B cell (primary cell): ENCODE results near the gene MAMLD1. TPM values are rescaled to one million over a fixed set of nuclear protein-coding genes. Genes with fewer than 3 reads are reported as not detected.

Experiments used
- ATAC-seq: fragments of 200-7000 bp; cut with Tn5 transposase; one replicate; pipeline ENCODE4 v1.10.0; 2021; ENCODE audit warnings: low read depth, mild to moderate bottlenecking, moderate number of reproducible peaks, moderate library complexity
- CTCF ChIA-PET: fragments of 350-600 bp; sonication (Branson Sonifier 250); formaldehyde crosslinking; loops from one replicate; lab custom pipeline; 2021; ENCODE audit warnings: antibody characterized with exemption, inconsistent platforms; lab: Charles Lee
- POLR2A ChIA-PET: fragments of 350-600 bp; sonication (Branson Sonifier 250); formaldehyde crosslinking; loops from one replicate; lab custom pipeline; 2021; ENCODE audit warnings: antibody characterized with exemption; lab: Charles Lee
- DNase-seq: peaks from one replicate; pipeline ENCODE4 v3.0.0; 2013
- H2AFZ ChIP-seq: 2 replicates; pipeline ENCODE4 v1.6.1; 2012; ENCODE audit warnings: mild to moderate bottlenecking, low read depth, low read length; ENCODE audit not compliant: insufficient read depth, poor library complexity, severe bottlenecking
- H3K27ac ChIP-seq, 2 donors: 1 replicate in 1 of 2; 2 replicates in 1 of 2; pipeline ENCODE4 v1.5.1; 2012 to 2013; ENCODE audit warnings: low read length in 2 of 2, mild to moderate bottlenecking in 2 of 2, moderate library complexity in 1 of 2
- H3K27me3 ChIP-seq, 4 experiments: fragments of 200-600 bp in 1 of 4; sonication (generic) in 1 of 4; replicated peaks in 1 of 4; 1 replicate in 2 of 4; 2 replicates in 2 of 4; pipeline versions ENCODE4 v1.6.1 to v1.7.0; 2013 to 2016; ENCODE audit warnings: low read length in 3 of 4, mild to moderate bottlenecking in 2 of 4, mixed read lengths in 1 of 4, moderate library complexity in 1 of 4; ENCODE audit not compliant: insufficient read depth in 4 of 4, control insufficient read depth in 3 of 4; ENCODE audit errors: control extremely low read depth in 1 of 4
- H3K36me3 ChIP-seq, 2 experiments: replicated peaks in 1 of 2; 1 replicate in 1 of 2; 2 replicates in 1 of 2; pipeline versions ENCODE4 v1.6.1 to v1.7.1; 2013; ENCODE audit warnings: low read length in 1 of 2; ENCODE audit not compliant: insufficient read depth in 2 of 2, control insufficient read depth in 1 of 2; ENCODE audit errors: control extremely low read depth in 1 of 2, extremely low read depth in 1 of 2
- H3K4me1 ChIP-seq, 2 donors: fragments of 200-600 bp in 1 of 2; sonication (generic) in 1 of 2; 1 replicate in 1 of 2; 2 replicates in 1 of 2; pipeline versions ENCODE4 v1.5.1 to v1.6.1; 2013 to 2017; ENCODE audit warnings: low read length in 2 of 2; ENCODE audit not compliant: control insufficient read depth in 2 of 2, insufficient read depth in 2 of 2
- H3K4me2 ChIP-seq: replicated peaks from 2 replicates; pipeline ENCODE3; 2012; ENCODE audit warnings: mild to moderate bottlenecking, low read depth, low read length; ENCODE audit not compliant: poor library complexity, severe bottlenecking
- H3K4me3 ChIP-seq, 5 experiments: fragments of 200-600 bp in 1 of 5; sonication (generic) in 1 of 5; 1 replicate in 3 of 5; 2 replicates in 2 of 5; pipeline versions ENCODE4 v1.5.1 to v1.7.0; 2011 to 2016; ENCODE audit warnings: low read length in 4 of 5, mild to moderate bottlenecking in 4 of 5, low read depth in 2 of 5, control low read depth in 1 of 5, moderate library complexity in 1 of 5; ENCODE audit not compliant: insufficient read depth in 1 of 5; ENCODE audit errors: control extremely low read depth in 1 of 5, extremely low read depth in 1 of 5
- H3K79me2 ChIP-seq: fragments of 200-600 bp; sonication (generic); one replicate; pipeline ENCODE4 v1.6.0; 2016; ENCODE audit warnings: low read length; ENCODE audit not compliant: control insufficient read depth, insufficient read depth
- H3K9ac ChIP-seq: fragments of 200-600 bp; sonication (generic); 2 replicates; pipeline ENCODE4 v1.6.1; 2017; ENCODE audit warnings: mild to moderate bottlenecking, low read length, moderate library complexity
- H3K9me3 ChIP-seq, 3 donors: one replicate each; pipeline versions ENCODE4 v1.6.1 to v1.7.1; 2013; ENCODE audit warnings: low read length in 2 of 3; ENCODE audit not compliant: control insufficient read depth in 2 of 3, insufficient read depth in 1 of 3; ENCODE audit errors: control extremely low read depth in 1 of 3
- H4K20me1 ChIP-seq: 2 replicates; pipeline ENCODE4 v1.6.0; 2012; ENCODE audit warnings: mild to moderate bottlenecking, low read length; ENCODE audit not compliant: insufficient read depth, control insufficient read depth, poor library complexity, severe bottlenecking
- H3K27ac Mint-ChIP-seq: one replicate; pipeline ENCODE4 v1.8.0; 2021; ENCODE audit warnings: mixed read lengths
- H3K27me3 Mint-ChIP-seq: one replicate; pipeline ENCODE4 v1.8.0; 2021; ENCODE audit warnings: mixed read lengths
- H3K4me1 Mint-ChIP-seq: one replicate; pipeline ENCODE4 v1.8.0; 2021; ENCODE audit warnings: mixed read lengths
- H3K4me3 Mint-ChIP-seq: one replicate; pipeline ENCODE4 v1.8.0; 2021; ENCODE audit warnings: mixed read lengths
- H3K9me3 Mint-ChIP-seq: one replicate; pipeline ENCODE4 v1.8.0; 2022; ENCODE audit warnings: mixed read lengths; ENCODE audit not compliant: insufficient read depth
- EZH2 ChIP-seq: IDR thresholded peaks from 2 replicates; pipeline ENCODE4 v1.6.1; 2012; ENCODE audit warnings: borderline replicate concordance, low read depth, mild to moderate bottlenecking, moderate library complexity, low read length; ENCODE audit not compliant: insufficient read depth, poor library complexity, severe bottlenecking
- WGBS: methylation state at CpG from one replicate; pipeline ENCODE4 v1.1.5; 2013; ENCODE audit warnings: missing lambda C conversion rate; ENCODE audit not compliant: insufficient coverage; 5-methylcytosine and 5-hydroxymethylcytosine counted together
- intact Hi-C: fragments of 100-400 bp; cut with micrococcal nuclease; formaldehyde crosslinking; loops from one replicate; pipeline ENCODE4 v1.10.0; 2022
- polyA plus RNA-seq: library from polyadenylated mRNA; depleted of rRNA; stranded (reverse); fragments of >200 nt; gene quantifications from 2 replicates; pipeline ENCODE4 v1.2.3, GENCODE V29; 2012
- total RNA-seq, 2 donors: library from RNA; stranded (reverse); fragments of 120-200 nt in 1 of 2; gene quantifications; 1 replicate in 1 of 2; 2 replicates in 1 of 2; pipeline versions ENCODE4 v1.2.3 to v1.2.4, GENCODE V29; 2013 to 2022
- TF ChIP-seq, protein P1 (sequence below): fragments of 200-600 bp; IDR thresholded peaks from one replicate; pipeline ENCODE4 v1.8.0; 2022; ENCODE audit warnings: antibody characterized with exemption, mild to moderate bottlenecking

MAMLD1 gene
- total and polyA plus RNA-seq, 2 donors (not counting 1 experiment from before 2014, with no cell fraction given) = 1.4 to 1.9 TPM

GRCh38 chrX:150405576-150405975 is 42.5 kb downstream of the MAMLD1 start:
- H3K4me3 ChIP-seq = no peak overlapping the region
- DNase-seq (no peak), ATAC-seq (no peak)
- CTCF ChIA-PET = no interaction called here
- no peaks in the 10 kb centered on the region for H3K27me3 ChIP-seq
- H3K4me1 ChIP-seq = no peaks in the 10 kb centered on the region
- Mint-ChIP-seq H3K27me3 (no peaks in the 10 kb centered on the region), H3K4me3 (no peak overlapping the region), H3K9me3 (no peaks in the 10 kb centered on the region), H3K4me1 (no peaks in the 10 kb centered on the region), H3K27ac (no peak overlapping the region)
- no peaks in the 10 kb centered on the region for H4K20me1 ChIP-seq
- H3K9me3 ChIP-seq = no peaks in the 10 kb centered on the region
- TF ChIP-seq, protein P1, sequence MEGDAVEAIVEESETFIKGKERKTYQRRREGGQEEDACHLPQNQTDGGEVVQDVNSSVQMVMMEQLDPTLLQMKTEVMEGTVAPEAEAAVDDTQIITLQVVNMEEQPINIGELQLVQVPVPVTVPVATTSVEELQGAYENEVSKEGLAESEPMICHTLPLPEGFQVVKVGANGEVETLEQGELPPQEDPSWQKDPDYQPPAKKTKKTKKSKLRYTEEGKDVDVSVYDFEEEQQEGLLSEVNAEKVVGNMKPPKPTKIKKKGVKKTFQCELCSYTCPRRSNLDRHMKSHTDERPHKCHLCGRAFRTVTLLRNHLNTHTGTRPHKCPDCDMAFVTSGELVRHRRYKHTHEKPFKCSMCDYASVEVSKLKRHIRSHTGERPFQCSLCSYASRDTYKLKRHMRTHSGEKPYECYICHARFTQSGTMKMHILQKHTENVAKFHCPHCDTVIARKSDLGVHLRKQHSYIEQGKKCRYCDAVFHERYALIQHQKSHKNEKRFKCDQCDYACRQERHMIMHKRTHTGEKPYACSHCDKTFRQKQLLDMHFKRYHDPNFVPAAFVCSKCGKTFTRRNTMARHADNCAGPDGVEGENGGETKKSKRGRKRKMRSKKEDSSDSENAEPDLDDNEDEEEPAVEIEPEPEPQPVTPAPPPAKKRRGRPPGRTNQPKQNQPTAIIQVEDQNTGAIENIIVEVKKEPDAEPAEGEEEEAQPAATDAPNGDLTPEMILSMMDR = no peak
- no peak for TF ChIP-seq EZH2
- WGBS = no CpG with 5 or more reads among the region's 4 CpGs
- no peaks in the 10 kb centered on the region for H3K36me3 ChIP-seq
- no peak overlapping the region for H3K9ac ChIP-seq
- H3K4me2 ChIP-seq = no peak overlapping the region
- no peaks in the 10 kb centered on the region for H3K79me2 ChIP-seq
- H3K27ac ChIP-seq = no peak overlapping the region
- H2AFZ ChIP-seq = no peak overlapping the region
- POLR2A ChIA-PET = no interaction called here
- intact Hi-C loops = no loop called here

DNA sequence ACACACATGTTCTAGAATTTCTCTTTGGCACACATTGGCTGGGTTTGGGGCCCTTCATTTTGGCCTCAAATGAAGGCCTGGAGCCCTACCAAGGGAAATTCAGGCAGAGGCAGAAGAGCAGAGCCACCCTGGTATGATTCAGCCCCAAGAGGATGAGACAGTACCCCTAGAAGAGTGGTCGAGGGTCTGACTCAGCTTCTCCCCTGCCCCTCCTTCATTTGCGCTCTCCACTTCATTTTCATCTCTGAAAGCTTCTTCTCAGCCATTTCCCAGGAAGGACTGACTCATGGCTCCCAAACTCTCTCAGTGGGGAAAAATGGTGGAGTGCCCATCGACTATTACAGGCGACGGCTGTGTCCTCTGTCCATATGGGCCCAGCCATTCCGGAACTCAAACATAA is 43.5 kb downstream of the MAMLD1 start:
- Histone ChIP-seq H3K9ac (no peak overlapping the region), H3K4me2 (no peak overlapping the region), H3K4me3 (no peak overlapping the region), H3K9me3 (no peaks in the 10 kb centered on the region), H4K20me1 (no peaks in the 10 kb centered on the region), H3K79me2 (no peaks in the 10 kb centered on the region), H3K27me3 (no peaks in the 10 kb centered on the region), H2AFZ (no peak overlapping the region), H3K4me1 (no peaks in the 10 kb centered on the region), H3K27ac (no peak overlapping the region), H3K36me3 (no peaks in the 10 kb centered on the region)
- Mint-ChIP-seq H3K27me3 (no peaks in the 10 kb centered on the region), H3K27ac (no peak overlapping the region), H3K4me1 (no peaks in the 10 kb centered on the region), H3K9me3 (no peaks in the 10 kb centered on the region), H3K4me3 (no peak overlapping the region)
- ATAC-seq = no peak
- ChIA-PET POLR2A (no interaction called here), CTCF (interaction anchor here (0.7 kb wide), 1 partner anchor 437 kb away, joined by 3 read pairs; no protein-coding TSS in a partner anchor)
- intact Hi-C loops = no loop called here
- DNase-seq = no peak
- TF ChIP-seq, protein P1 = no peak
- TF ChIP-seq EZH2 = no peak
- no CpG with 5 or more reads among the region's 6 CpGs for WGBS
